SK-N-SH treated with all-trans-retinoic acid at 6 μM for 48 hours (cell line): ENCODE results near the gene HSP90AB1.

Source experiments
- ATAC-seq: fragments of 200-7000 bp; cut with Tn5 transposase; 3 replicates; pipeline ENCODE4 v1.9.1; 2020; ENCODE audit warnings: mild to moderate bottlenecking, moderate library complexity
- ARNTL ChIP-seq: fragments of 450-650 bp; formaldehyde crosslinking; IDR thresholded peaks from 2 replicates; pipeline ENCODE4 v1.5.0; 2020; ENCODE audit warnings: low read depth, mild to moderate bottlenecking, moderate library complexity, borderline replicate concordance
- BACH2 ChIP-seq: fragments of 250-450 bp; sonication (Bioruptor Pico); IDR thresholded peaks from 2 replicates; pipeline ENCODE4 v1.9.0; 2021; ENCODE audit warnings: mild to moderate bottlenecking, borderline replicate concordance
- CSDC2 ChIP-seq: fragments of 250-450 bp; sonication (Bioruptor Pico); IDR thresholded peaks from 2 replicates; pipeline ENCODE4 v1.5.0; 2020; ENCODE audit warnings: mild to moderate bottlenecking, moderate library complexity
- ESRRG ChIP-seq: fragments of 250-450 bp; sonication (Bioruptor Pico); IDR thresholded peaks from 2 replicates; pipeline ENCODE4 v1.6.1; 2021; ENCODE audit warnings: mild to moderate bottlenecking
- GLIS3 ChIP-seq: fragments of 250-450 bp; sonication (Bioruptor Pico); IDR thresholded peaks from 2 replicates; pipeline ENCODE4 v1.5.0; 2020; ENCODE audit warnings: mild to moderate bottlenecking, moderate library complexity
- OSR1 ChIP-seq: fragments of 250-450 bp; sonication (Bioruptor Pico); IDR thresholded peaks from 2 replicates; pipeline ENCODE4 v1.8.0; 2022; ENCODE audit warnings: moderate library complexity, mild to moderate bottlenecking, inconsistent platforms
- POU6F1 ChIP-seq: fragments of 250-450 bp; sonication (Bioruptor Pico); IDR thresholded peaks from 2 replicates; pipeline ENCODE4 v1.8.0; 2021; ENCODE audit warnings: low read depth, mild to moderate bottlenecking, moderate library complexity, borderline replicate concordance
- PPARA ChIP-seq: fragments of 250-450 bp; sonication (Bioruptor Pico); IDR thresholded peaks from 2 replicates; pipeline ENCODE4 v1.5.0; 2020; ENCODE audit warnings: mild to moderate bottlenecking, borderline replicate concordance
- RARB ChIP-seq: fragments of 250-450 bp; sonication (Bioruptor Pico); IDR thresholded peaks from 2 replicates; pipeline ENCODE4 v1.8.0; 2021; ENCODE audit warnings: mild to moderate bottlenecking, moderate library complexity
- SNAI2 ChIP-seq: fragments of 250-450 bp; sonication (Bioruptor Pico); IDR thresholded peaks from 2 replicates; pipeline ENCODE4 v1.5.0; 2020; ENCODE audit warnings: mild to moderate bottlenecking, moderate library complexity
- TOX ChIP-seq: fragments of 250-450 bp; sonication (Bioruptor Pico); IDR thresholded peaks from 2 replicates; pipeline ENCODE4 v1.8.0; 2021; ENCODE audit warnings: mild to moderate bottlenecking, moderate library complexity, borderline replicate concordance
- TSHZ2 ChIP-seq: fragments of 250-450 bp; sonication (Bioruptor Pico); IDR thresholded peaks from 2 replicates; pipeline ENCODE4 v1.5.0; 2020; ENCODE audit warnings: mild to moderate bottlenecking, moderate library complexity
- ZC3H10 ChIP-seq: fragments of 250-450 bp; sonication (Bioruptor Pico); IDR thresholded peaks from 2 replicates; pipeline ENCODE4 v1.5.1; 2021; ENCODE audit warnings: mild to moderate bottlenecking, moderate library complexity
- ZFP3 ChIP-seq: fragments of 250-450 bp; sonication (Bioruptor Pico); IDR thresholded peaks from 2 replicates; pipeline ENCODE4 v1.5.0; 2020; ENCODE audit warnings: mild to moderate bottlenecking, moderate library complexity
- ZFP30 ChIP-seq: fragments of 450-650 bp; formaldehyde crosslinking; IDR thresholded peaks from 2 replicates; pipeline ENCODE4 v1.5.0; 2022; ENCODE audit warnings: mild to moderate bottlenecking, moderate library complexity
- ZNF70 ChIP-seq: fragments of 450-650 bp; formaldehyde crosslinking; IDR thresholded peaks from 2 replicates; pipeline ENCODE4 v1.5.0; 2020; ENCODE audit warnings: mild to moderate bottlenecking, moderate library complexity
- TF ChIP-seq, protein P1 (sequence below): fragments of 250-450 bp; sonication (Bioruptor Pico); IDR thresholded peaks from 2 replicates; pipeline ENCODE4 v1.8.0; 2020; ENCODE audit warnings: mild to moderate bottlenecking, moderate library complexity, borderline replicate concordance
- TF ChIP-seq, protein P2 (sequence below): fragments of 250-450 bp; sonication (Bioruptor Pico); IDR thresholded peaks from 2 replicates; pipeline ENCODE4 v1.5.1; 2021; ENCODE audit warnings: mild to moderate bottlenecking, moderate library complexity
- TF ChIP-seq, protein P3 (sequence below): fragments of 250-450 bp; sonication (Bioruptor Pico); IDR thresholded peaks from 2 replicates; pipeline ENCODE4 v1.5.1; 2020; ENCODE audit warnings: low read depth, mild to moderate bottlenecking, moderate library complexity

HSP90AB1 gene

DNA sequence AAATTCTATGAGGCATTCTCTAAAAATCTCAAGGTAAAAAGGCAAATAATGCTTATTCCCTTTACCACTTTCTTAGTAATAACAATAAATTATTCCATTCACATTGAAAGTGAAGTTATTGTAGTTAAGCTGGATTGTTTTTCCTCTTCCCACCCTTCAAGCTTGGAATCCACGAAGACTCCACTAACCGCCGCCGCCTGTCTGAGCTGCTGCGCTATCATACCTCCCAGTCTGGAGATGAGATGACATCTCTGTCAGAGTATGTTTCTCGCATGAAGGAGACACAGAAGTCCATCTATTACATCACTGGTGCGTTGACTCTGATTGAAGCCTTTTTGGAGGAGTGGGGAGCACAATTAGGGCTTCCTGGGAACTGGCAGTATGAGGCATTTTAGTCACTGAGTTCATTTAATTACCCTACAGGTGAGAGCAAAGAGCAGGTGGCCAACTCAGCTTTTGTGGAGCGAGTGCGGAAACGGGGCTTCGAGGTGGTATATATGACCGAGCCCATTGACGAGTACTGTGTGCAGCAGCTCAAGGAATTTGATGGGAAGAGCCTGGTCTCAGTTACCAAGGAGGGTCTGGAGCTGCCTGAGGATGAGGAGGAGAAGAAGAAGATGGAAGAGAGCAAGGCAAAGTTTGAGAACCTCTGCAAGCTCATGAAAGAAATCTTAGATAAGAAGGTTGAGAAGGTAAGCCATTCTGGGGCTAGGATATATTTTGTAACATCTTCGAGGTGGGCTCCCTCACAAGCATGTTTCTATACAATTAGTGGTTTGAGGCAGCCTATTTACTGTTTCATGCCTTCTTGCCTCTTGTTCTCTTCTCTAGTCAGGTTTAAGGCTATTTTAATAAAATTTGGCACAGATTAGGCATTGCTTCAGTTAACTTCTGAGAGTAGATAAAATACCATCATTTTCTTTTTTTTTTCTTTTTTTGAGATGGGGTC is 4.9 kb downstream of the HSP90AB1 start:
- TF ChIP-seq POU6F1 (CRISPR knock-in tag): no peak
- TF ChIP-seq CSDC2: no peak
- TF ChIP-seq TSHZ2 (CRISPR knock-in tag): no peak
- TF ChIP-seq, protein P1, sequence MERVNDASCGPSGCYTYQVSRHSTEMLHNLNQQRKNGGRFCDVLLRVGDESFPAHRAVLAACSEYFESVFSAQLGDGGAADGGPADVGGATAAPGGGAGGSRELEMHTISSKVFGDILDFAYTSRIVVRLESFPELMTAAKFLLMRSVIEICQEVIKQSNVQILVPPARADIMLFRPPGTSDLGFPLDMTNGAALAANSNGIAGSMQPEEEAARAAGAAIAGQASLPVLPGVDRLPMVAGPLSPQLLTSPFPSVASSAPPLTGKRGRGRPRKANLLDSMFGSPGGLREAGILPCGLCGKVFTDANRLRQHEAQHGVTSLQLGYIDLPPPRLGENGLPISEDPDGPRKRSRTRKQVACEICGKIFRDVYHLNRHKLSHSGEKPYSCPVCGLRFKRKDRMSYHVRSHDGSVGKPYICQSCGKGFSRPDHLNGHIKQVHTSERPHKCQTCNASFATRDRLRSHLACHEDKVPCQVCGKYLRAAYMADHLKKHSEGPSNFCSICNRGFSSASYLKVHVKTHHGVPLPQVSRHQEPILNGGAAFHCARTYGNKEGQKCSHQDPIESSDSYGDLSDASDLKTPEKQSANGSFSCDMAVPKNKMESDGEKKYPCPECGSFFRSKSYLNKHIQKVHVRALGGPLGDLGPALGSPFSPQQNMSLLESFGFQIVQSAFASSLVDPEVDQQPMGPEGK (CRISPR knock-in tag): no peak
- no peak for TF ChIP-seq RARB
- TF ChIP-seq ESRRG (CRISPR knock-in tag): no peak
- TF ChIP-seq ZC3H10 (CRISPR knock-in tag): no peak
- TF ChIP-seq SNAI2 (CRISPR knock-in tag): no peak
- TF ChIP-seq, protein P2, sequence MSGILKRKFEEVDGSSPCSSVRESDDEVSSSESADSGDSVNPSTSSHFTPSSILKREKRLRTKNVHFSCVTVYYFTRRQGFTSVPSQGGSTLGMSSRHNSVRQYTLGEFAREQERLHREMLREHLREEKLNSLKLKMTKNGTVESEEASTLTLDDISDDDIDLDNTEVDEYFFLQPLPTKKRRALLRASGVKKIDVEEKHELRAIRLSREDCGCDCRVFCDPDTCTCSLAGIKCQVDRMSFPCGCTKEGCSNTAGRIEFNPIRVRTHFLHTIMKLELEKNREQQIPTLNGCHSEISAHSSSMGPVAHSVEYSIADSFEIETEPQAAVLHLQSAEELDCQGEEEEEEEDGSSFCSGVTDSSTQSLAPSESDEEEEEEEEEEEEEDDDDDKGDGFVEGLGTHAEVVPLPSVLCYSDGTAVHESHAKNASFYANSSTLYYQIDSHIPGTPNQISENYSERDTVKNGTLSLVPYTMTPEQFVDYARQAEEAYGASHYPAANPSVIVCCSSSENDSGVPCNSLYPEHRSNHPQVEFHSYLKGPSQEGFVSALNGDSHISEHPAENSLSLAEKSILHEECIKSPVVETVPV (CRISPR knock-in tag): no peak
- TF ChIP-seq, protein P3, sequence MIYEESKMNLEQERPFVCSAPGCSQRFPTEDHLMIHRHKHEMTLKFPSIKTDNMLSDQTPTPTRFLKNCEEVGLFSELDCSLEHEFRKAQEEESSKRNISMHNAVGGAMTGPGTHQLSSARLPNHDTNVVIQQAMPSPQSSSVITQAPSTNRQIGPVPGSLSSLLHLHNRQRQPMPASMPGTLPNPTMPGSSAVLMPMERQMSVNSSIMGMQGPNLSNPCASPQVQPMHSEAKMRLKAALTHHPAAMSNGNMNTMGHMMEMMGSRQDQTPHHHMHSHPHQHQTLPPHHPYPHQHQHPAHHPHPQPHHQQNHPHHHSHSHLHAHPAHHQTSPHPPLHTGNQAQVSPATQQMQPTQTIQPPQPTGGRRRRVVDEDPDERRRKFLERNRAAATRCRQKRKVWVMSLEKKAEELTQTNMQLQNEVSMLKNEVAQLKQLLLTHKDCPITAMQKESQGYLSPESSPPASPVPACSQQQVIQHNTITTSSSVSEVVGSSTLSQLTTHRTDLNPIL (CRISPR knock-in tag): no peak
- TF ChIP-seq ZFP30 (CRISPR knock-in tag): no peak
- TF ChIP-seq BACH2: no peak
- no peak for TF ChIP-seq ZNF70
- no peak for TF ChIP-seq OSR1 (CRISPR knock-in tag)
- no peak for TF ChIP-seq TOX (CRISPR knock-in tag)
- no peak for TF ChIP-seq ARNTL (CRISPR knock-in tag)
- TF ChIP-seq ZFP3: no peak
- TF ChIP-seq PPARA (CRISPR knock-in tag): no peak
- TF ChIP-seq GLIS3 (CRISPR knock-in tag): no peak
- no peak for ATAC-seq

DNA sequence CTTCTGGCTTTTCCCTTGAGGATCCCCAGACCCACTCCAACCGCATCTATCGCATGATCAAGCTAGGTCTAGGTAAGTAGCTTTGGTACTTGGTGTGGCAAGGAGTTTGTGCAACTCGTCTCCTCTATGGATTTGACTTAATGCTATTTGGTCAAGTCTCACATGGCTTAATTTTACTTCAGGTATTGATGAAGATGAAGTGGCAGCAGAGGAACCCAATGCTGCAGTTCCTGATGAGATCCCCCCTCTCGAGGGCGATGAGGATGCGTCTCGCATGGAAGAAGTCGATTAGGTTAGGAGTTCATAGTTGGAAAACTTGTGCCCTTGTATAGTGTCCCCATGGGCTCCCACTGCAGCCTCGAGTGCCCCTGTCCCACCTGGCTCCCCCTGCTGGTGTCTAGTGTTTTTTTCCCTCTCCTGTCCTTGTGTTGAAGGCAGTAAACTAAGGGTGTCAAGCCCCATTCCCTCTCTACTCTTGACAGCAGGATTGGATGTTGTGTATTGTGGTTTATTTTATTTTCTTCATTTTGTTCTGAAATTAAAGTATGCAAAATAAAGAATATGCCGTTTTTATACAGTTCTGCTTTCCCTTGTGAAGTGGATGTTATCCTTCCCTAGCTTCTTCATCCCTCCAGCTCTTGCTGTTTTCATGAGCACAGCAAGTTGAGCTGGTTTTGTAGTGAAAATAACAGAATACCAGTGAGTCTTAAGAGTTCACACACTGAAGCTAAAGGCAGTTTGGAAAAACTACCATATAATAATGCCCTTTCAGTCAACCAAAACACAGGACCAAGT is 6.6 kb downstream of the HSP90AB1 start:
- TF ChIP-seq CSDC2: no peak
- TF ChIP-seq TOX (CRISPR knock-in tag): no peak
- TF ChIP-seq PPARA (CRISPR knock-in tag): no peak
- TF ChIP-seq ZFP30 (CRISPR knock-in tag): no peak
- TF ChIP-seq, protein P2 (CRISPR knock-in tag): no peak
- TF ChIP-seq ARNTL (CRISPR knock-in tag): no peak
- ATAC-seq: peak; percentile 9; the same call in 2 of the 3 replicates
